NCI-H146 treated with DMSO at 0.1 percent for 48 hours (cell line): ENCODE data around the gene BBS2.
"Not testable (repeated sequence)": the region's sequence is repeated elsewhere in the genome, so short reads cannot be mapped to it uniquely, and the experiment has no call there.

Experiments used
- DNase-seq: peaks from one replicate; lab custom pipeline; 2025; ENCODE audit not compliant: unreplicated experiment; lab: John Stamatoyannopoulos, UW

BBS2 gene

DNA sequence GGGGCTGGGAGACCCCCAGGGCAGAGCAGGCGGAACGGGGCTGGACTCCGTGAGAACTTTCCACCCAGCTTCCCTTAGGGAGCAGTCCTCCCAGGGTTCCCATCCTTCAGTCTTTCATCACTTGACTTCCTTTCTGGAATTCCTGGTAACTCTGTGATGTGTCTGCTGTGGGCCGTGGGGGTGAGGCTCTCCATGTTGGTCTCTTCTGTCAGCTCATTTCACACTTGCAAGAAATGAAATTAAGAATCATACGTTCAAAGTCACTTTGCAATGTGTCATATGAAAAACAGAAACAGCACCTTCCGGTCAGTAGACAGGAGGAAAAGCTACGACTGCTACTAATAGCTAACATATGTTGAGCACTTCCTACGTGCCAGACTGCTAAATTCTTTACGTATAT lies 5.4 kb upstream of the BBS2 start:
- no peak for DNase-seq

DNA sequence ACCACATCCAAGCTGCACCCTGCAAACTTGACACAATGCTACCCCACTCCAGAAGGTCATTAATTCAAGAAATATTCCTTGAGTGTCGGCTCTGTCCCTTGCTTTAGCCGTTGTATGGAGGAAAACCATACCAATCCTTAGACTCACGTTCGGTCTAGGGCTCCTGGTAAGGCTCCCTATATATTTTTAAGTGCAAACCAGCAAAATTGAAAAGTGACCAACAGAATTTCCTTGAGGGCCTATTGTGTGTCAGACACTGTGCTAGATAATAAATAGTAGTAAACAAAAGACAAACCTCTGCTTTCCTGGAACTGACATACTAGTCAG lies 390 bp upstream of the BBS2 start:
- DNase-seq = no peak

DNA sequence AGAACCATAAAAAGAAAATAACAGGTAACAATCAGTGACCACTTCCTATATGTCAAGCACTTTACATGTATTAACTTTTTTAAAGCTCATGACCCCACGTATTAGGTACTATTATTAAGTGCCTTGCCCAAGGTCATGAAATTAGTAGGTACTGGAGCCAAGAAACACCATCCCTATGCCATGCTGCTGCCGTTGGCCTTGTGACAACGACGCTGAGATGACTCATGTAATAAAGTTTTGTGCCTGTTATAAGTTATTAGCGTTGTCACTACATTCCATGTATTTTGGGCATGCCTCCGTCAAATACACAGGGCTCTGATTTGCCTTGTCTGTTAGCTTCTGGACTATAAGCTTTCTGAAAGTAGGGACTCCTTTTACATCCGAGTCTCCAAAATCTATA lies 1.4 kb downstream of the BBS2 start:
- DNase-seq = no peak

DNA sequence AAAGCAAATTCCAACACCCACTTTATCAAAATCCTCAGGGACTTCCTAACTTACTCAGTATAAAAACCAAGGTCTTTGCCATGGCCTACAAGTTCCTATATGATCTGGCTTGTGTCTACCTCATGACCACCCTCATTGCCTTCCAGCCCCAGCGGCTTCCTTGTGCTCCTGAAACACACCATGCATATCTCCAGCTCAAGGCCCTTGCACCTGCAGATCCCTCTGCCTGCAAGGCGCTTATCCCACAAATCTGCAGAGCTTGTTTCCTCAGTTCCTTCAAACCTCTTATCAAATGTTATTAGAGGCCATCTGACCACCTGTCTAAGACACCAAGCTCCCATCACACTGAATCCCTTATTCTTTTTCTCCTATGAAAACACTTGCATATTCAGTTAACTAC lies 2.6 kb downstream of the BBS2 start:
- no peak for DNase-seq

DNA sequence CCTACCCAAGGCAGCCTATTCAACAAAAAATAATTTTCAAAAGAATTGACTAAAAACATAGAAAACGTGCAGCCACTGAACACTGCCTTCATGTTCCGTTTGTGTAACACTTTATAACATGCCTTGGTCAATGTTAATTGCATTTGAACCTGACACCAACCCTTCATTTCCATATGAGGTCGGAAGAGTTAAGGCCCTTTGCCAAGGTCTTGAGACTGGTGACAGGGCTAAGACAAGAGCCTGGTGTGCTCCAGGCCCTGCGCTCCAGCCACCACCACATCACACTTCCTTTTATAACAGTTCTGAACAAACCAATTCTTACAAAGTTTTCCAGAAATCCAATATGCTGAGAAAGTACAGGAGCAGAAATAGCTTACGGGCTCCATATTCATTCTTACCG lies 4.2 kb downstream of the BBS2 start:
- no peak for DNase-seq

DNA sequence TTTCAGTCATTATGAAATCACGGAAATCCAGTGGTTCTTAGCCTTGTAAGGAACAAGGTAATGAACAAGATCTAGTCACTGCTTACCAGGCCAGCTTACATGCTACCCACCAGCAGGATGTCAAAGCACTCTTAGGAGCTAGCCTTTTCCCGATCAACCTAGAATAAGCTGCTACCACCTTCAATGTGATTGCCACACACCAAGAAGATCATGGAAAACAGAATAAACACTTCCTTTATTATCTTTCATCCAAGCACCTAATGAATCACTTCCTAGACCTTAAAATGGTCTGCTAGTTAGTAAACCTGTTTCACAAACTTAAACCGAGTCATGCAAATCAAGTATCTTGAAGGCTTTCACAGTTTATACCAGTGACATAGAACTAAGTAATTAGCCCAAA lies 5.0 kb downstream of the BBS2 start:
- DNase-seq = no peak

DNA sequence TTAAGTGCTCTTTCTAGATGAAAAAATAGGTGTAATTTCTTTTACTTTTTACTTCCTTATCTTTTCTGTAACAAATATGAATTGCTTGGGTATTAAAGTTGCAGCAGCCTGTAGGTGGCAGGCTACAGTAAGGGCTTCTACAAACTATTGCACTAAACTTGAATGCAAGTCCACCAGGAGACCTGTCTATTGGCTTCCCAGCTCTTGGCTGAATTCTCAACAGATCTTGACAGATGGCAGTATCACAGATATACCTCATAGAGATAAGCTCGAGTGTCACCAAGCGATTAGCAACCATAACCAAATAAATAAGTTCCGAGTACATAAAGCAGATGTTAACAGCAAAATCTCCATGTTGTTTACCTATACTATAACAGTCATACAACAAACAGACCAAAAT lies 5.9 kb downstream of the BBS2 start:
- DNase-seq = no peak

DNA sequence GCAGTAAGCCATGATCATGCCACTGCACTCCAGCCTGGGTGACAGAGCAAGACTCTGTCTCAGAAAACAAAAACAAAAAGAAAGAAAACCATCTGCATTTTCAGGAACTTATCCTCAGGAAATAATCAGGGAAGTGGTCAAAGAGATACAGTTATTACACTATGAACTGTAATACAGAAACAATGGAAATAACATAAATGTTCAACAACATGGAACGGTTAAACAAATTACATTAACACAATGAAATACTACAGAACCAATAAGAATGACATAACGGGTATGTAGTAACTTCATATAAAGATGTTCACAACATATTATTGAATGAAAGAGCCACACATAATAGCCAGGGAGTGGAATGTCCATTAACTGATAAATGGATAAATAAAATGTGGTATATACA lies 6.7 kb downstream of the BBS2 start:
- no peak for DNase-seq

DNA sequence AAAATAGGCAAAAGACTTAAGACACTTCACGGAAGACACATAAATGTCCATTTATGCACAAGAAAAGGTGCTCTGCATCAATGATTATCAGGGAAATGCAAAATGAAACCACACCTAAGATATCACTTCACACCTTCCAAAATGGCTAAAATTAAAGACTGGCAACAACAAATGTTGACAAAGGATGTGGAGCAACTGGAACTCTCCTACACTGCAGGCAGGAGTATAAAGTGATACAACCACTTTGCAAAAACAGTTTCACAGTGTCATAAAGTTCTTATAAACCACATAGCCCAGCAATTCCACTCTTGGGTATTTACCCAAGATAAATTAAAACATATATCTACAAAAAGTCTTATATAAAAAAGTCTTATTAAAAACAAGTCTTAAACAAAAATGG lies 7.8 kb downstream of the BBS2 start:
- no peak for DNase-seq

DNA sequence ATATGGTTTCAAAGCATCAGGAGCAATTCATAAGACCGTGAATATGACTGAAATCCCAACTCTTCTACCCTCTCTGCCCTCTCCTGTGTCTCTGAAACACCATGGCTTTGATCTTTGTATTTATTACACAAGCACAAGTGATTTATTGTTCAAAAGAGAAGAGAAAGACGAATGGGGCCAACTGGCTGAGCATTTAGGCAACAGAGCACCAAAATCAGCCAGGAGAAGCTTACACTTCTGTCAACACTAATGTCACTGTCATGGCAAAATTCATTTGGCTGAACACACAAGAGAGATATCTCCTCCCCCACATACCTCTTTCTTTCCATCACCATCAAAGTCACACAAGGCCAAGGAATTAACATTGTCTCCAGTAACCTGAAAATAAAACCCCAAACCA lies 9.3 kb downstream of the BBS2 start:
- no peak for DNase-seq

DNA sequence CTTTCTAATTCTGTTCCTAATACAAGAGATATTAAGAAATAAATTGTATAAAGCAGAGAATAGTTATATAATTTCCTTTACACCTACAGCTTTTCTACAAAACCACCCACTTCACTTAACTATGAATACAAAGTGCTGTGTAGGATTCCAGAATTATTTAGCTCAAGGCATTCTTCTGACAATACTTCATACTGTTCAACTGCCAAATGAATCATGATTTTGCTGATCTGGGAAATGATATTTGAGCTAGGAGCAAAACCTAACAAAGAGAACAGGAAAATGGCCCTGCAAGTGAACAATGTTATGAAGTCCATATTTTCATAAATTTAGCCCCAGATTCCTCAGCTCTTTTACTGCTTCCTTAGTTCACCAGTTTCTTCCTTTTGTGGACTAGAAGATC lies 12.9 kb downstream of the BBS2 start:
- no peak for DNase-seq

DNA sequence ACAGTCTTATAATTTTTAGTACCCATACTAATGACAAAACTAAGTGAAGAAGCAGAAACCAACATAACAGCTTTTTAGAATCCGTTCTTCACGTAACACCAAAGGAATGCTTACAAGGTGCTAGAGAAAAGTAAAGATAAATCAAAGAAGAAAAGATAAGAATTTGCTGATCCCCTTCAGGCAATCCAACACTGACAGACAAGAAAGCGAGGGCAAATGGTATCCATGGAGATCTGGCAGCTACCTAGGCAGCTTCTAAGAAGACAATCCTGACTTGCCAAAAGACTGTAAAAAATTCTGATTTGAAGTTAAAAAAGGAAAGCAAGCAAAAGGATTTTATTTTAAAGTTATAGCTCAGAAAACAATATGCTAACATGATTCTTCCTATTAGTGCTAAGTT lies 14.6 kb downstream of the BBS2 start:
- no peak for DNase-seq

DNA sequence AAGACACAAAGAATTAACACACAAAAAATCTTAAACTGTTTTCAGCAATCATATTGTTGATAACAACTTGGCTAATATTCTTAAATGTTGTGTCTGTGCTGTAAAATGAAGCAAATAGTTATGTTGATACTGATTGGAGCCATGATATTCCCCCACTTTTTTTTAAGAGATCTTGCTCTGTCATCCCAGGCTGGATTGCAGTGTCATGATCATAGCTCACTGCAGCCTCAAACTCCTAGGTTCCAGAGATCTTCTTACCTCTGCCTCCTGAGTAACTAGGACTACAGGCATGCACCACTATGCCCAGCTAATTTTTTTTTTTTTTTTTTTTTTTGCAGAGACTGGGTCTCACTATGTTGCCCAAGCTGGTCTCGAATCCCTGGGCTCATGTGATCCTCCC lies 26.0 kb downstream of the BBS2 start:
- DNase-seq = no peak

DNA sequence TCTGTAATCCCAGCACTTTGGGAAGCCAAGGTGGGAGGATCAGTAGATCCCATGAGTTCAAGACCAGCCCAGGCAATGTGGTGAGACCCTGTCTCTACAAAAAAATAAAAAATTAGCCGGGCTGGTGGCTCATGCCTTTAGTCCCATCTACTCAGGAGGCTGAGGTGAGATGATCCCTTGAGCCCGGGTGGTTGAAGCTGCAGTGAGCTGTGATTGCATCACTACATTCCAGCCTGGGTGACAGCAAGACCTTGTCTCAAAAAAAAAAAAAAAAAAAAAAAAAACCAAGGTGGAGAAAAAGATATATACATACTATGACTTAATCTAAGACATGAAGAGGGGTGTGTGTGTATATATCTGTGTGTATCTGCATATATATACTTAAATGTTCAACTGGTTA lies 26.7 kb downstream of the BBS2 start:
- no peak for DNase-seq

DNA sequence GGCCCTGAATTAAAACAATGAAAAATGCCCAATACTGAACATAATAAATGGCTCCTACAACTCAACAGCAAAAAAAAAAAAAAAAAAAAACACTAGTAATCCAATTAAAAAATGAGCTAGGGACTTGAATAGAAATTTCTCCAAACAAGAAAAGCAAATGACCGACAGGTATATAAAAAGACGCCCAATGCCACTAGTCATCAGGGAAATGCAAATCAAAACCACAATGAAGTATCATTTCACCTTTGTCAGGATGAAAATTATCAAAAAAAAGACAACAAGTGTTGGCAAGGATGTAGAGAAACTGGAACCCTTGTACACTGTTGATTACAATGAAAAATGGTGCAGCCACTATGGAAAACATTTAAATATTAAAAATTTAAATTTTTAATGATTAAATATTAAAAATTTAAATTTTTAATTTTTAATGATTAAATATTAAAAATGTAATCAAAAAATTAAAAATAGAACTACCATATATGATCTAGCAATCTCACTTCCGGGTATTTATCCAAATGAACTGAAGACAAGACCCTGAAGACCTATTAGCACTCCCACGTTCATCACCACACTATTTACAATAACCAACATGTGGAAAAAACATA lies 28.1 kb downstream of the BBS2 start:
- no peak for DNase-seq

DNA sequence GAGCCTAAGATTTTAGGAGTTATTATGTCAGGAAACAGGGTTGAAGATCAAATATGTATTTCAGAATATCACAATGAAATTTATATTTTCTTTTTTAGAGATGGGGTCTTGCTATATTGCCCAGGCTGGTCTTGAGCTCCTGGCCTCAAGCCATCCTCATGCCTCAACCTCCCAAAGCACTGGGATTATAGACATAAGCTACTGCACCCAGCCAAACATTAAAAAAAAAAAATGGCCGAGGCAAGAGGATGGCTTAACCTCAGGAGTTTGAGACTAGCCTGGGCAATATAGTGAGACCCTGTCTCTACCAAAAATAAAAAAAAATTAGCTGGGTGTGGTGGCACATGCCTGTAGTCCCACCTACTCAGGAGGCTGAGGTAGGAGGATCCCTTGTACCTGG lies 31.0 kb downstream of the BBS2 start:
- DNase-seq = not testable (repeated sequence)

DNA sequence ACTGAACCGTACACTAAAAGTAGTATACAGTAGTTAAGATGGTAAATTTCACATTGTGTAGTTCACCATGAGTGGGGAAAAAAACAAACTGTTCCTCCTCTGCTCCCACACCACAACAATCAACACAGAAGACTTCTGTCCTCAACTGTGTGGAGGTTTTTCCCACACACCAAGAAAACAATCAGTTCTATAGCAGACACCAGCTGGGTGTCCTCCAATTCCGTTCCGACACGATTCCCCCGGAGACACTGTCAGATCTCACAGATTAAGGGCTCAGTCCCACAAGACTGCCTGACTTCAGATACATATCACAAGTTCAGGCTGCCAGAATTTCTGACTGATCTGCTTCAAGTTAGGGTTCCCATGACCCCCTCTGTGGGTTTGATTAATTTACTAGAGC lies 31.8 kb downstream of the BBS2 start:
- no peak for DNase-seq

DNA sequence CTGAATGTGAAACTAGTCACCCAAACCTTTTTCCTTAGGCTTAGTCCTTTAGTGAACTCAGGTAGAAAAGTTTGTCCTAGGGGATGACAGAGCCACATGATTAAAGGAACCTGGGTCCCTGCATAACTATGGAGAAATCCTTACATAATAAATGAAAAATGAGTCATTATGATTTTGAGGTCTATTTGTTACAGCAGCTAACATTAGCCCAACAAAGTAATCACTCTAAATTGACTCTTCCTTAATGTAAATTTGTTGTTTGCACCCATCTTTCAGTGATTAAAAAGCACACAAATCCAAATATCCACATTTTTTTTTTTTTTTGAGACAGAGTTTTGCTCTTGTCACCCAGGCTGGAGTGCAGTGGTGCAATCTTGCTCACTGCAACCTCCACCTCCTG lies 36.4 kb downstream of the BBS2 start:
- no peak for DNase-seq

DNA sequence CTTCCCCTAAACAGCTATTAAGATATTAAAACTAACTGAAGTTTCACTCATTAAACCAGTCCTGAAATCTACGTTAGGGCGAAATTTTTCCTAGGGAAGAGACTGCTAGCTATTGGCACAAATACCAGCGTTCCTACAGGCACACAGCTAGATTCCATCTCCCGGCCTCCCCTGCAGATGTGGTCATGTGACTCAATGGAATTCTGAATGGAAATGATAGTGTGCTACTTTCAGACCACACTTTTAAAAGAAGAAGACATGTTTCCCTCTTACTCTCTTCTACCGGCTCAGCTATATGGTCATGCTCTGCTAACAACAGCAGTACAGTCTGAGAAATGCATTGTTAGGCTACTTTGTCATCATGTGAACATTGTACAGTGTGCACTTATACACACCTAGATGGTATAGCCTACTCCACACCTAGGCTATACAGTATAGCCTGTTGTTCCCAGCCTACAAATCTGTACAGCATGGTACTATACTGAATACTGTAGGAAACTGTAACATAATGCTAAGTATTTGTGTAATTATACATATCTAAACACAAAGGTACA lies 37.1 kb downstream of the BBS2 start:
- DNase-seq = no peak

DNA sequence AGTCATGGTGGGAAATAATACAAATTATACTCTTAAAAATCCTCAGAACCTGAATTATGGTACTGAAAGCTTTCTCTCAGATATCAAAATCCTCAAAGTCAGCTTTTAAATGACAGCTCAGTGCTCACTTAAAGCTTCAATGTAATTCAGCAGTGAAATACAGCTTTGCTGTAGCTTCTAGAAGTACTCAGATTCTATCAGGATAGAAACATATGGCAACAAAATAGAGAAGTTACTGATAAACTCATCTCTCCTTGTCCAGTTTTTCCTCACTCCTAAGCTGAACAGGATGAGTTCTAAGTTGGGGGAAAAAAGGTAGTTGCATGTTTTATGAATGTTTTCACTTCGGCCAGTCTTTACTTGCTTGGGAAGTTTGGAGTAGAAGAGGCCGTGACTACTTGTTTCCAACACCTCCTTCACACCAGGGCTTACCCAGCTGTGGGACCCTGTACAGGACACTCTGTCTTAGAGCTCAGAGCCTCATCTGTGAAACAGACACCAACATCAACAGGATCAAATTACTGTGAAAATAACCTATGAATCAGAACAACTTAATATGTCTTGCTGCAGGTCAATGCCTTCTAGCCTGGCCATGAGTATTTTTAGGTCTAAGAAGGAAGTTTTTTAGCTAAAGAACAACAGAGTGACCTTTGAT lies 38.2 kb downstream of the BBS2 start:
- DNase-seq = no peak

DNA sequence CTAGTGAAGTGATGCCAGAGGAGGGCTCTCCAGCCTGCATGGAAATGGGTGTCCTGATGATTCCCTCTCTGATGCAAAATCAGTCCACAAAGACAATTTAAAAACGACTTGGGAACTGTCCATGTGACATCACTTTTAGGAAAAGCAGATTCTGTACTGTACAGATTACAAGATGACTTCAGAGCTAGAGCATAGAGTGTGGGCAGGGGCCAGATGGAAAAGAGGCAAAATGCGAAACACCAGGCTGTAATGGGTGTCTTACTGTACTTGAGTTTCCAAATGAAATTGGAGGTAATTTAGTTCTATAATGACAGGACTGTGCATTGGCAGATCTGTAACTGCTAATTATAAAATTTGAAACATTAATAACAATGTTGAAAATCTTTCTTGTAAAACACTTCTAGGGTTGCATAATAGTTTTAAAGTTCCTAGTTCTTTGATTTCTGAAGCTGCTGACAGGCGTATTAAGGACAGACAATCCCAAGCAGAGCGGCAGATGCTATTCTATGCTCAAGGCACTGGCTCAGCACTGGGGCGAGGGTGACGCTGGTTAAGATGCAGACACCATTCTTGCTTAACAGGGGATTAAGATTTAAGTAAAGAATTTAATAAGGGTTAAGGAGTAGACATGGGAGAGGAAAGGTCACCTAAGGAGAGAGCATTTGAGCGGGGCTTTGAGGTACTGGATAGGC lies 38.9 kb downstream of the BBS2 start:
- no peak for DNase-seq

DNA sequence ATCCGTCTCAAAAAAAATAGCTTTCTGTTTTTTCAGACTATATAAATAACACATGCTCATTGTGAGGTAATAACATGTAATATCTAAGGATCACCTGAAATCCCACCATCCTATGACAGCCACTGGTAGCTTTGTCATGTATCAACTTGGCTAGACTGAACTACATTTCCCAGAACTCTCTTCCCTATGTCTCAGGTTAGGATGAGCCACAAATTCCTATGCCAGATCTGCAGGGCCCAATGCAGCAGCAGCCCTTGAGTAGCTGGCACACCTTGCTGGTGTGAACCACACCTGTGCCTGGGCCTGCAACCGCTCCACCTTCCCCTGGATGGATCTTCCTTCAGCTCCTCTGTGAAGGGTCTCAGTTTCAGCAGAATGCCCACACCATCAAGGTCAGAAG lies 40.4 kb downstream of the BBS2 start:
- DNase-seq = no peak
